Progenitor cell of endocrine pancreas (in vitro differentiated cells): ENCODE data around the gene SIAH3. TPM values are rescaled to one million over a fixed set of nuclear protein-coding genes. Genes with fewer than 3 reads are reported as not detected.

Experiments used
- DNase-seq: peaks from one replicate; pipeline ENCODE4 v3.0.0; 2021; ENCODE audit warnings: low spot score; ENCODE audit not compliant: unreplicated experiment
- H3K27ac Mint-ChIP-seq: 2 replicates; pipeline ENCODE4 v1.8.0; 2021; ENCODE audit warnings: mild to moderate bottlenecking, moderate library complexity, mixed read lengths
- H3K27me3 Mint-ChIP-seq: 2 replicates; pipeline ENCODE4 v1.8.0; 2021; ENCODE audit warnings: mixed read lengths
- H3K36me3 Mint-ChIP-seq: 2 replicates; pipeline ENCODE4 v1.8.0; 2022; ENCODE audit warnings: mixed read lengths; ENCODE audit not compliant: insufficient read depth
- H3K4me1 Mint-ChIP-seq: 2 replicates; pipeline ENCODE4 v1.8.0; 2021; ENCODE audit warnings: low read depth, mixed read lengths
- H3K4me3 Mint-ChIP-seq: 2 replicates; pipeline ENCODE4 v1.8.0; 2021; ENCODE audit warnings: low read depth, mild to moderate bottlenecking, moderate library complexity, mixed read lengths
- H3K9me3 Mint-ChIP-seq: 2 replicates; pipeline ENCODE4 v1.8.0; 2021; ENCODE audit warnings: low read depth, mixed read lengths
- CTCF ChIP-seq: fragments of 200-600 bp; sonication (generic); IDR thresholded peaks from one replicate; pipeline ENCODE4 v1.5.0; 2021; ENCODE audit warnings: antibody characterized with exemption, mild to moderate bottlenecking; ENCODE audit not compliant: unreplicated experiment
- total RNA-seq: library from RNA; stranded (reverse); gene quantifications from 2 replicates; pipeline ENCODE4 v1.2.1, GENCODE V29; 2021

SIAH3 gene
- total RNA-seq, 1 donor from 2014 or later, result not detected

GRCh38 chr13:45751885-45752284 is 99.7 kb downstream of the SIAH3 start:
- Mint-ChIP-seq H3K4me1 (peaks cover 2% of the 10 kb centered on the region), H3K9me3 (no peaks in the 10 kb centered on the region), H3K36me3 (no peaks in the 10 kb centered on the region), H3K27ac (no peak overlapping the region), H3K4me3 (no peak overlapping the region), H3K27me3 (peaks cover 13% of the 10 kb centered on the region)
- TF ChIP-seq CTCF, result no peak
- no peak for DNase-seq

- Mint-ChIP-seq H3K27ac (no peak overlapping the region), H3K9me3 (no peaks in the 10 kb centered on the region), H3K36me3 (no peaks in the 10 kb centered on the region), H3K4me1 (peaks cover 2% of the 10 kb centered on the region), H3K27me3 (peaks cover 13% of the 10 kb centered on the region), H3K4me3 (no peak overlapping the region)
- TF ChIP-seq CTCF, result no peak
- no peak for DNase-seq
Measured at GRCh38 chr13:45750566-45750965, 101.0 kb downstream of the SIAH3 start.

GRCh38 chr13:45748941-45749759 is 102.4 kb downstream of the SIAH3 start:
- no peak for TF ChIP-seq CTCF
- no peak overlapping the region for H3K27ac Mint-ChIP-seq
- H3K9me3 Mint-ChIP-seq, result no peaks in the 10 kb centered on the region
- peaks cover 2% of the 10 kb centered on the region for H3K4me1 Mint-ChIP-seq
- H3K27me3 Mint-ChIP-seq, result peaks cover 13% of the 10 kb centered on the region
- DNase-seq, result no peak
- no peaks in the 10 kb centered on the region for H3K36me3 Mint-ChIP-seq
- no peak overlapping the region for H3K4me3 Mint-ChIP-seq

- H3K27me3 Mint-ChIP-seq, result peaks cover 13% of the 10 kb centered on the region
- H3K27ac Mint-ChIP-seq, result no peak overlapping the region
- no peak for DNase-seq
- H3K9me3 Mint-ChIP-seq, result no peaks in the 10 kb centered on the region
- H3K4me3 Mint-ChIP-seq, result no peak overlapping the region
- TF ChIP-seq CTCF, result no peak
- peaks cover 2% of the 10 kb centered on the region for H3K4me1 Mint-ChIP-seq
- H3K36me3 Mint-ChIP-seq, result no peaks in the 10 kb centered on the region
Measured at GRCh38 chr13:45747071-45747470, 104.5 kb downstream of the SIAH3 start.

GRCh38 chr13:45744979-45745378 is 106.6 kb downstream of the SIAH3 start:
- peaks cover 10% of the 10 kb centered on the region for H3K27me3 Mint-ChIP-seq
- H3K36me3 Mint-ChIP-seq, result no peaks in the 10 kb centered on the region
- H3K9me3 Mint-ChIP-seq, result no peaks in the 10 kb centered on the region
- no peak for TF ChIP-seq CTCF
- H3K4me1 Mint-ChIP-seq, result no peaks in the 10 kb centered on the region
- peak overlapping the region; percentile 30 for H3K27ac Mint-ChIP-seq
- no peak for DNase-seq
- H3K4me3 Mint-ChIP-seq, result no peak overlapping the region
